HG03196 (cell line): ENCODE measurements around the gene MMP20.
A peak's percentile ranks its signal among the peaks of the same experiment; 100 is the strongest.

Experiments
- ATAC-seq: cut with Tn5 transposase; IDR thresholded peaks from one replicate; pipeline ENCODE4 v1.9.1; 2021; ENCODE audit not compliant: unreplicated experiment

Gene MMP20

DNA sequence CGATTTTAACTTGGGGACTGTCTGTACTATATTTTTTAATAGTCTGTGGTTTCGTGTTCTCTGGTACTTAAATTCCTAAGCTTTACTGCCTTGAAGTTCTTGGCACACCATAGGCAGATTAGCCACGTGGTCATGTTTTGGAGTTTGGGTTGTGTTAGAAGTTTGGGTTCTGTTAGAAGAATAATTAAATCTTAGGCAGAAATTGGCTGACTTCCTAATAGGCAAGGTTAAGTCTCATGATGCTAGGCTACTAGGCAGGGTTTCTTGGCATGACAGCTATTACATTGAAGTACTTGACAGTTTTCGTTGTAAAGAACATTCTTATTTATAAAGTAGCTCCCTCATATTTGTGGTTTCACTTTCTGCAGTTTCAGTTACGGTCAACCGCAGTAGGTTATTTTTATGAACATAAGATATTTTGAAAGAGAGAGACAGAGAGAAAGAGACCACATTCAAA, 64.5 kb downstream of the MMP20 start:
- peak; percentile 74 for ATAC-seq

DNA sequence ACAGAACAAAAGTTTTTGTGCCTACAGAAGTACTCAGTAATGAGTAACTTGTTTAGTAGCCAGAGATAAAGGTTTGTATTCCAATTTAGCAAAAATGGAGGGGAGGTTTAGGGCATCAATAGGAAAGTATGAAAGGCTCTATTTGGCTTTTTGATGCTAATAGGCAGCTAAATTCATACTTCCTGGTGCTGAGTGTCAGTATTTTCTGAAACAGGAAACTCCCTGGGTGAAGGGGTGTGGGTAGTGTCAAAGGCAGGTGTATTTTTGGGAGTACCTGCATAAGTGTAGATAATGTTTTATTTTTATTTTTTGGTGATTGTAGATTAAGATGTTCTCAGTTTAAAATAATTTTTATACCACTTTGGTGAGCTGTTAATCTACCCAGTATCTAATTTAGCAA, 65.3 kb downstream of the MMP20 start:
- ATAC-seq: peak; percentile 45

DNA sequence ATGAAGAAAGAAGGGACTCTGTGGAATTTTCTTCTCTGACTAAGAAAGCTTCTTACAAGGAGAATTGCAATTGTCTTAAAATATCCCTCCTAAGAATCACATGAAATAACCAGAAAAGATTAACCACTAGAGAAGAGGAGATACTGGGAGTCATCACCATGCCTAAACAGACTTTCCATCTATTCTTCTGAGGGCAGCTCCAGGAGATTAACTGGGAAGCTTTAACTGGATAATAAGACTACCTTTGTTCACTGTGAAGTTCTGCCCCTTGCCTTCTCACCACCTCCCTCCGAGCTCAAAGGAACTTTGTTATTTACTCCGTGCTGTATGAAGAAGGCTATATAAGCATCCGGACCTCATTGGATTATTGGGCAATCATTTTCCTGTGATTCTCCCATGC, 70.0 kb downstream of the MMP20 start:
- ATAC-seq: no peak

DNA sequence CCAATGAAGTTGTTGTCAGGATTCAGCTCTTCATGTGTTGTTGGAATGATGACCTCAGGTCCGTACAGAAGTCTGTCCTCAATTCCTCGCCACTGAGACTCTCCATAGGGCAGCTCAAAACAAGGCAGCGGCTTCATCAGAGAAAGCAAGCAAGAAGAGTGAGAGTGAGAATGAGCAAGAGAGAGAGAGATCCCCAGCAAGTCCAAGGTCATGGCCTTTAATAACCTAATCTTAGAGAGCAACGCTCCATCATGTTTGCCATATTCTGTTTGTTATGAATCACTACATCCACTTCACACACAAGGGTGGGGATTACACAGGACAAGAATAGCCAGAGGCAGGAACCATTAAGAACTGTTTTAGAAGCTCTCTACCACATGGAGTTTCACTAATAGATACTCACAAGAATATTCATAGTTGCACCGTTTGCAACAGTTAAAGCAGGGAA, 71.3 kb downstream of the MMP20 start:
- peak; percentile 75 for ATAC-seq

DNA sequence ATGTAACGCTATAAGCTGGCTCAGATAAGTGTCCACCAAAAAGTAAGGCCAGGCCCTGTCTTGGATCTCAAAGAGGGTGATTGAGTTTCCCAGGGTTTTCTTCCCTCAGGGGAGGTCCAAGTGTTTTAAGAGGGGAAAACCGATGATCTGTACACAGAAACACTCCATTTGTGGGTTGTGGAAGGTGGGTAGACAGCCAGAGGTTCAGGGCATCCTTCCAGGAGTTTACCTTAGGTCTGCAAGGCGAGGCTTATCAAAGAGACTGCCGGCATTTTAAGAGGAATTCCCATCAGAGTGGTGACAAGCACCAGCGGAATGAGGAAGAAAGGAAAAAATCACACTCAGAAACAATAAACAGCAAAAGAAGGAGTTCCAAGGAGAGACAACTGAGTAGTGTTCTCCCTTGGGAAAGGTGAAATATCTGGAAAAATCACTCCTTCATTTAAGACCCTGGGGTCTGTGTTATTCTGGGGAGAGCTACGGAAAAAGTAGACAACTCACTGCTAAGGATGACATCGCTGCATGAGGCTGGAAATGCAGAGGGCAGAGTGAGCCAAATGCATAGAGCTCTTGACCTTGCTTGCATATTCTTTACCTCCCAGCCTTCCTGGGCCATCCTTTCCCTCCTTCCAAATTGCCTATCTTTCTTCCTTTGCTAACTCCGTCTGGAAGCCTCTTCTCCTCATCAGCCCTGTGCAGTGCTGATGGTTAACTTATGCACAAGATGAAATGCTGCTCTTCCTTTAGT, 72.5 kb downstream of the MMP20 start:
- ATAC-seq: no peak

DNA sequence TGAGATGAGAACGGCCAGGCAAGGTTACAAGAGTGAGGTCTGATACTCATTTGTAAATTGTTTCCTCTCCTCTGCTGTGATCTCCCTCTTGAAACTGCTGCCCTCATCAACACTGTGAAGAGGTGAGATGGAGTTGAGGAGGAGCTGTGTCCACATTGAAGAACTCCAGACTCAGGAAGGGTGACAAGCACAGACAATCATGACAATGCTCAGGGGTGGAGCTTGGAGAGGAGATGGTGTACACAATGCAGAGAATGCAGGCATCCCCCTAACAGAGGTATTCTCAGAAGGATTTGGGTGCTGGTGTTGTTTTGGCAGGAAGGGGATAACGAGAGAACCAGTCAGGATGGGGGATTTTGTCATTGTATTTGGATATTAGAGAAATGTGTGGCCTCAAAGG, 73.1 kb downstream of the MMP20 start:
- ATAC-seq: no peak

DNA sequence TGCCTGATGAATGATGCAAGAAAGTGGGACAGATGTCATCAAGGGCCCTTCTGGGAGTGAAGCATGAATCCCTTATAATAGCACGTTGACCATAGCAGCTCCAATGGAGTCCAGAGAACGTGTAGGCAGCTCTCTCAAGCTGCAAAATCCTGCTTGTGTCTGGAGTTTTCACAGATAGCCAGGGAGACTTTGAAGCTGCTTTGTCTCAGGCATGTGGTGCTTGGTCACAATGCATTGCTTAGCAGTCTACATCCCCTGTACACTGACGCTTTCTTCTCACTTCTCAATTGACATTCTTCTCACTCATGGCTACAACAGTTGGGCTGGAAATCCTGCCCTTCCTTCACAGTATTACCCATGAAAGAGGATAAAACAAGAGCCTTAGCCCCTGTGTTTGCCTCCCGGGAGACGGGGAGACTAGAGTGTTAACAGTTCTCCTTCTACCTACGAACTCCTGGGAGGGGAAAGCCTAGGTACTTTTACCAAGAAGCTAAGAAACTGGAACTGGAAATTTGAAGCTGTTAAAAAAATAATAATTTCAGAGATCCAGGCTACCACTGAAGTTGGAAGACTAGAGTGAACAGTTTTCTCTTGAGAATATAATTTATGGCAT, 73.9 kb downstream of the MMP20 start:
- ATAC-seq: no peak

DNA sequence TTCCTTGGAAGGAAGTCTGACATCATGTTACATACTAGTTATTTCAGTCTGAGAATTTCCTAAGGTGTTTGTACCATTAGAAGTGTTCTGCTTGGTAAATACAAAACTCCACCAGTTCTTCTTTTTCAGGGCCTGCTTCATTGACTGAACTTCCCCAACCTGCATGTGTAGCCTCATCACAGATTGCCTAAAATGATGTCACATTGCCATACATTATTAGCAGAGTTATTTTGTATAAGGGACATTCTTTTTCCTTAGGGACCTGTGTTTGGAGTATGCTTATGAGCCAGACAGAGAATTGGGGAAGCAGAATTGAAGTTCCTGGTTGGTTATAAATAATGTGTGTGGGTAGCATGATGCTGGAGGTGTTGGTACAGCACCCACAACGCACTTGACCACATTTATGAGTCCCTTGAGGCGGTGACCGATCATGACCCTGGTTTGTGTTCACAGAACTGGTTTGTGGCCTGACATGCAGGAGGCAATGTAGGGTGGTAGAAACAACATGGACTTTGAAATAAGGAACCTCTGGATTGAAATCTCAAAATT, 78.1 kb downstream of the MMP20 start:
- peak; percentile 86 for ATAC-seq

DNA sequence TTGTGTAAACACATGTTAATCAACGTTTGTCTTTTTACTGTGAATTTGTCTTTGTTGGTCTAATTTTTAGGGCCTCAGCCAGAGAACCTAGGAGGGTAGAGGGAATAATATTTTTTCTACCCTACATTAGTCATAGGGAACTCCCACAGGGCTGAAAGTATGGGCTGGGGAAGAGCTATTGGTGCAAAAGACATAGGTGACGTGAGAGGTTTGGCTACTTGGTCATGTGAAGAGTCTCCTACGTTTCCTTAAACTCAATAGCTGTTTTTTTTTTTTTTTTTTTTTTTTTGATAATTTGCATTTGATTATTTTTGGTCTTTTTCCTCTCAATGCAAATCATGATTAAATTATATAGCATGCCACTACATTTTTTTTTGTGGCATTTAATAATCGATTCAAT, 78.7 kb downstream of the MMP20 start:
- peak; percentile 43 for ATAC-seq

DNA sequence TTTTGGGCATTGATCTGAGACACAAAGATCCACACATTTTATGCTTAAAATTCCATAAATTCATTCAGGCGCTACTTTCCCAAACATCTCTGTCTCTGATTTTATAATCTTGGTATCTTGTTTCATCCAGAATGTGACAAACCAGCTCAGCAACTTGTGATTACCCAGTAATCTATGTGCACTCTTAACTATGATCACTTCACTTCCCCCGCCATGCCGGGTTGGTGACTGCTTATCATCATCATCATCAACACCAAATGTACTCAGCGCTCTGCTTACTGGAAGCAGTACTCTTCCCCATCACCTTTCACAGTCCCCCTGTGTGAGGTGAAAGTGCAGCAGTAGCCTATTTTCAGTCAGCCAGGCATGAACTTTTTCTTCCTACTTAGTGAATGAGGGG, 79.4 kb downstream of the MMP20 start:
- no peak for ATAC-seq

DNA sequence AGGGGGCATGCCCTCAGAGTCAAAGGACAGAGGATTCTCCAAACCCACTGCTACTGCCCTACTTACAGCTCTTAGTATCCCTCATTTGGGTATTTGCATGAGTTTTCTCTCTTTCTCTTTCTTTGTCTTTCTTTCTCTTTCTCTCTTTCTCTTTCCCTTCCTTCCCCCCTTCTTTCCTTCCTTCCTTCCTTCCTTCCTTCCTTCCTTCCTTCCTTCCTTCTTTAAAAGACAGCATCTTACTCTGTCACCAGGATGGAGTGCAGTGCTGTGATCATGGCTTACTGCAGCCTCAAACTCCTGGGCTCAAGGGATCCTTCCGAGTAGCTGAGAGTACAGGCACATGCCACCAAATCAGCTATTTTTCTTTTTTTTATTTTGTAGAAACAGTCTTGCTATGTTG, 80.5 kb downstream of the MMP20 start:
- no peak for ATAC-seq

DNA sequence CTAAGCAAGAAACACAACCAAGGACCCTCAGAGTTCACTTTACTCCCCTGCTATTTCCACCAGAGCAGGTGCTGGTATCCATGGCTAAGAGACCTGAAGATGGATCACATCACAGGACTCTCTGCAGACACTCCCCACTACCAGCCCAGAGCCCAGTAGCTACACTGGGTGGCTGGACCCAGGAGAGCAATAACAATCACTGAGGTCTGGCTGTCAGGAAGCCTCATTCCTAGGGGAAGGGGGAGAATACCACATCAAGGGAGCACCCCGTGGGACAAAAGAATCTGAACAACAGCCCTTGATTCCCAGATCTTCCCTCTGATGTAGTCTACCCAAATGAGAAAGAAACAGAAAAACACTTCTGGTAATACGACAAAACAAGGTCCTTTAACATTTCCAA, 85.6 kb downstream of the MMP20 start:
- ATAC-seq: no peak

DNA sequence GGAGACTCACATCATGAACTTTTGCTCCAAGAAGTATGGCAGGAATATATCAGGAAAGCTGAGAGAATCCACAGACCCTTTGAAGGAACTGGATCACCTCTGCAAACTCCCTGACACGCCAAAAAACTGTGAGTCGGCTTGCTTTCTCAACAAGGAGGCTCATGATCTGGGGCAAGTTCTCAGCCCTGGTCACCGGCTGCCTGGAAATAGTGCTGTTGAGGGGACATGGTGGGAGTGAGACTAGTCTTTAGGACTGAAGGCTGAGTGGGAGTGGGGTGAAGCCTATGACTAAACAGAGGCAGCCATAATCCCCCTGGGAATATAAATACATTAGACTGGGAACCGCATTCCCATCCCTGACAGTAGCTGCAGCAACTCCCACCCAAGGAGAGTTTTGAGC, 86.2 kb downstream of the MMP20 start:
- ATAC-seq: no peak

DNA sequence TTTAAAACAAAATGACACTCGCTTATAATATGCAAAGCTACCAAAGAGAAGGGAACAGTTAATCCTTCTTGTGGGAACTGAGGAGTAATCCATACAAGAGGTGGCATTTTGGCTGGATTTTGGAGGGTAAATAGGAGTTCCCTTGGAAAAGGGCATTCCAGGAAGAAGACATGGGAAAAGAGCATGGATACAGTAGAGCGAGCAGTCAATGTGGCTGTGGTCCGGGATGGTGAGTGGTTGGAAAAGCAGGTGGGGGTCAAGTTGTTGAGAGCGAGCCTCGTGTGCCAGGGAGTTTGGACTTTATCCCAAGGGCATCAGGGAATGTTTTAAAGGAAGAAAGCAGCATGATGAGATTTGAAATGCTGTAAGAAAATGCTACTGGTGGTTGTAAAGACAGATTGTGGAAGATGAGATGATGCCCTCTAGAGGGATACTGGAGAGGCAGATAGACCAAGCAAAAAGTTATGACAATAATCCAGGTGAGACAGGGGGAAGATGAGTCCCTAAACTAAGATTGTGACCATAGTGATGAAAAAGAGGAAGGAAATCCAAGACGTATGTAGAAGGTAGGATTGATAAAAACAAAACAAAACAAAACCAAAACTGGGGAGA, 90.8 kb downstream of the MMP20 start:
- no peak for ATAC-seq

DNA sequence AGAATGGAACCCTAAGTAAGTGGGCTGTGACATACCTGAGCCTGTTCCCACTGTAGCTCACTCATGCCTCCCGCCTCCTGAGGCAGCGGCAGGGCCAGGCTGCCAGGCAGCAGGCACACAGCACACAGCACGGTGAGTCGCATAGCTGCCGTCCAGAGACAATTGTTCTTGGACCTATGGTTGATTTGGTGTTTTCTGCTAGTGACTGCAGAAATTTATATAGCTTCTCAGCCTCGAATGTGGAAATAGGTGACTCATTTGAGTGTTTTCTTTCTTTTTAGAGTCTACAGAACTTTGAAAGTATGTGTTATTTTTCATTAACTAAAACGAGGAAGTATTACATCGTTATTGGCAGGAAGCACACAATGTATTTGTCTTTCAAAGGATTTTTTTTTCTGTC, 94.6 kb downstream of the MMP20 start, which contains the start of gene MMP7:
TSS of gene MMP7 (minus strand) at position 190 of the 400 bp plus-strand sequence. CDS start at position 143, 47 bp downstream.
- no peak for ATAC-seq

DNA sequence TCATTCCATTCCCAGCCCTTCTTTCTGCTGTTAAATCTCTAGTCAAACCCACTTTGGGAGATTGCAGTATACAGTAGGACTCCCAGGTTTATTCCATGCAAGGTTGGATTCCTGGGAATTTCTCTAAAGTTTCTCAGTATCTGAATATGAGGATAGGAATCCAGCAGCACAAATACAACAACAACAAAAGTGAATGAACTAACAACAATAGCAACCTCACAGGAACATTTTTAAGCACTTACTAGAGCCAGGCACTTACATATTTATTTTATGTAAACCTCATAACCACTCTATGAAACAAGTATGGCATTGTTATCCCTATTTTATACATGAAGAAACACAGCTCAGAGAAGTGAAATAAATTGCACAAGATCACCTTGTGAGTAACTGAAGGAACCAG, 96.5 kb downstream of the MMP20 start:
- no peak for ATAC-seq

DNA sequence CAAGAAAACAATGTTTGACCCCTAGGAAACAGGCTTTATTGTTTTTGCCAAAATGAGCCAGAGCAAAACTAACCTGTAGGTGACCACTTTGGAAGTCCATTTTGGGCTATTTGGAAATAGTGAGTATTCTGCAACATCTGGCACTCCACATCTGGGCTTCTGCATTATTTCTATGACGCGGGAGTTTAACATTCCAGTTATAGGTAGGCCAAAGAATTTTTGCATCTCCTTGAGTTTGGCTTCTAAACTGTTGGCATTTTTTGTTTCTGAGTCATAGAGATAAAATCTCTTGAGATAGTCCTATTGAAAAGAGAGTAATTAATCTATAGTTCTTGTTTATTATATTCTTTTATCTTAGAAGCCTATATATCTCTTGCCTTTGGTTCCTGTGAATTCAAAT, 97.4 kb downstream of the MMP20 start:
- no peak for ATAC-seq

DNA sequence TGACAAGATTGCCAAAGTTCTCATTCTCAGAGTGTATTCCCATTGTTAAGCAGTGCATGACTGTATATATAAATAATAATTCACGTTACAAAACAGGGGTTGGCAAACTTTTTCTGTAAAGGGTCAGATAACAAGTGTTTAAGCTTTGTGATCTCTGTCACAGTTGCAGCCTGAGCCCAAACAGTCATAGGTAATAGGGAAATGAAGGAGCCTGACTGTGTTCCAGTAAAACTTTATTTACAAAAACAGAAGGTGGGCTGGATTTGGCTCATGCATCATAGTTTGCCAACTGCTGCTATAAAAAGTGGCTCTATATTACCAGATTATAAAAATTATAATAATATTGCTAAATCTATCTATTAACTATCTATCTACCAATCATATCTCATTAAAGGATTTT, 98.1 kb downstream of the MMP20 start:
- ATAC-seq: no peak
